Spleen (tissue), 11 donors: ENCODE results near the gene NFRKB. TPM values are rescaled to one million over a fixed set of nuclear protein-coding genes. Genes with fewer than 3 reads are reported as not detected.

Source experiments
- DNase-seq: peaks from one replicate; pipeline ENCODE4 v3.0.0-alpha.2; 2020
- H3K27ac ChIP-seq, 8 donors: fragments of 200-600 bp; sonication (generic) in 7 of 8; 1 replicate in 4 of 8; 2 replicates in 4 of 8; pipeline versions ENCODE4 v1.5.0 to v1.8.0; 2016 to 2021; ENCODE audit warnings: inconsistent platforms in 4 of 8, mild to moderate bottlenecking in 4 of 8, moderate library complexity in 1 of 8
- H3K27me3 ChIP-seq, 7 donors: fragments of 200-600 bp; sonication (generic) in 6 of 7; replicated peaks in 1 of 7; 1 replicate in 4 of 7; 2 replicates in 3 of 7; pipeline versions ENCODE4 v1.5.0 to v1.8.0; 2016 to 2021; ENCODE audit warnings: inconsistent platforms in 3 of 7, mild to moderate bottlenecking in 1 of 7
- H3K36me3 ChIP-seq, 6 donors: fragments of 200-600 bp; sonication (generic) in 5 of 6; 1 replicate in 4 of 6; 2 replicates in 2 of 6; pipeline versions ENCODE4 v1.5.0 to v1.8.0; 2016 to 2021; ENCODE audit warnings: inconsistent platforms in 2 of 6
- H3K4me1 ChIP-seq, 6 donors: fragments of 200-600 bp; sonication (generic) in 5 of 6; 1 replicate in 3 of 6; 2 replicates in 3 of 6; pipeline versions ENCODE4 v1.5.0 to v1.8.0; 2016 to 2021; ENCODE audit warnings: inconsistent platforms in 3 of 6
- H3K4me3 ChIP-seq, 8 donors: fragments of 200-600 bp; sonication (generic) in 7 of 8; 1 replicate in 4 of 8; 2 replicates in 4 of 8; pipeline versions ENCODE4 v1.5.0 to v1.8.0; 2016 to 2021; ENCODE audit warnings: inconsistent platforms in 4 of 8, mild to moderate bottlenecking in 4 of 8, moderate library complexity in 2 of 8
- H3K9me3 ChIP-seq, 8 donors: fragments of 200-600 bp; sonication (generic) in 7 of 8; 1 replicate in 4 of 8; 2 replicates in 4 of 8; pipeline versions ENCODE4 v1.5.0 to v1.8.0; 2016 to 2021; ENCODE audit warnings: inconsistent platforms in 4 of 8
- CTCF ChIP-seq, 11 experiments: fragments of 200-600 bp in 7 of 11; fragments of 450-650 bp in 4 of 11; sonication (generic) in 4 of 11; IDR thresholded peaks in 8 of 11; conservative IDR thresholded peaks in 3 of 11; 1 replicate in 7 of 11; 2 replicates in 4 of 11; pipeline versions ENCODE4 v1.4.0 to v1.8.0; 2016 to 2021; ENCODE audit warnings: antibody characterized with exemption in 11 of 11, inconsistent platforms in 4 of 11, mild to moderate bottlenecking in 1 of 11
- POLR2A ChIP-seq, 3 donors: fragments of 450-650 bp; IDR thresholded peaks; one replicate each; pipeline ENCODE4 v1.5.1; 2017; ENCODE audit warnings: antibody characterized with exemption in 3 of 3, mild to moderate bottlenecking in 1 of 3
- POLR2AphosphoS5 ChIP-seq, 3 donors: sonication (generic); formaldehyde crosslinking; IDR thresholded peaks; one replicate each; pipeline ENCODE4 v1.5.1; 2017; ENCODE audit warnings: antibody characterized with exemption in 3 of 3
- whole genome bisulfite sequencing, 5 donors: extraction: QIAGEN DNeasy Blood & Tissue Kit in 3 of 5; methylation state at CpG; one replicate each; pipeline versions ENCODE4 v1.1.5 to v1.1.7; 2013 to 2018; 5-methylcytosine and 5-hydroxymethylcytosine counted together
- intact Hi-C: fragments of 100-400 bp; cut with DNase I; formaldehyde crosslinking; loops from one replicate; pipeline ENCODE4 v1.15.0; 2023; ENCODE audit warnings: low total_unique reads
- polyA plus RNA-seq, 3 donors: library from polyadenylated mRNA; stranded (reverse); fragments of 200-250 nt; gene quantifications; one replicate each; pipeline ENCODE4 v1.2.1, GENCODE V29; 2013
- total RNA-seq, 7 donors: library from RNA; depleted of rRNA in 3 of 7; stranded (reverse); fragments of >200 nt in 3 of 7; fragmentation: NEBNext Ultra II Directional in 4 of 7; extraction: Animal tissue kit (Norgen Biotek cat#: 25700) in 4 of 7; gene quantifications; one replicate each; pipeline versions ENCODE4 v1.1.0 to v1.2.1, GENCODE V29; 2016 to 2021
- donor health status: healthy with polysubstance abuse.
- donor health status: DM: no; HTN: no; CAD: no; lungs with moderate emphysema.
- donor health status: DM: no; HTN: no; CAD: no.
- donor health status: Bipolar disorder and iron deficiency.
- donor health status: healthy.
- donor health status: DM: no; HTN: no; CAD: no.
- donor health status: DM: yes; HTN: yes; CAD: no.

The NFRKB gene
- total and polyA plus RNA-seq, 10 donors = 5.3 to 53.2 (median 27.6) TPM

GRCh38 chr11:129933262-129933661 lies 37.9 kb upstream of the NFRKB start:
- no peak overlapping the region for H3K4me3 ChIP-seq
- no peaks in the 10 kb centered on the region for H3K9me3 ChIP-seq
- no peak overlapping the region for H3K27ac ChIP-seq
- peaks cover 0 to 22% (median 0%) of the 10 kb centered on the region in 6 donors for H3K4me1 ChIP-seq
- intact Hi-C loops = no loop called here
- H3K27me3 ChIP-seq = no peaks in the 10 kb centered on the region
- DNase-seq = no peak
- peaks cover 0 to 68% (median 18%) of the 10 kb centered on the region in 6 donors for H3K36me3 ChIP-seq
- WGBS, 5 donors = 89 to 100% (median 94%) methylated on average over 1 of the region's 1 CpG
- TF ChIP-seq POLR2A (IDR thresholded peaks at IDR 0.05) (no peak), POLR2AphosphoS5 (IDR thresholded peaks at IDR 0.05) (no peak), CTCF (IDR thresholded peaks at IDR 0.05 in 8 of 11, conservative IDR thresholded peaks at IDR 0.05 in 3 of 11) (no peak)

- Histone ChIP-seq H3K9me3 (no peaks in the 10 kb centered on the region), H3K4me1 (peaks cover 0 to 22% (median 0%) of the 10 kb centered on the region in 6 donors), H3K36me3 (peaks cover 0 to 68% (median 18%) of the 10 kb centered on the region in 6 donors), H3K4me3 (no peak overlapping the region), H3K27me3 (no peaks in the 10 kb centered on the region), H3K27ac (no peak overlapping the region)
- WGBS, 5 donors = 95 to 97% (median 96%) methylated on average over 7 of the region's 7 CpGs
- TF ChIP-seq CTCF (IDR thresholded peaks at IDR 0.05 in 8 of 11, conservative IDR thresholded peaks at IDR 0.05 in 3 of 11) (no peak), POLR2A (IDR thresholded peaks at IDR 0.05) (no peak), POLR2AphosphoS5 (IDR thresholded peaks at IDR 0.05) (no peak)
- no peak for DNase-seq
- intact Hi-C loops = no loop called here
Observed at GRCh38 chr11:129932381-129933067, 37.1 kb upstream of the NFRKB start.

GRCh38 chr11:129930743-129931142 lies 35.4 kb upstream of the NFRKB start:
- WGBS, 5 donors = 51 to 95% (median 75%) methylated on average over 13 of the region's 13 CpGs
- DNase-seq = no peak
- peaks cover 0 to 22% (median 0%) of the 10 kb centered on the region in 6 donors for H3K4me1 ChIP-seq

GRCh38 chr11:129930296-129930695 lies 34.9 kb upstream of the NFRKB start:
- Histone ChIP-seq H3K36me3 (peaks cover 0 to 68% (median 18%) of the 10 kb centered on the region in 6 donors), H3K4me3 (no peak overlapping the region), H3K9me3 (no peaks in the 10 kb centered on the region), H3K27me3 (no peaks in the 10 kb centered on the region), H3K27ac (peak overlapping the region in 4 of 8 donors; percentile 28 to 46 (median 40)), H3K4me1 (peaks cover 0 to 22% (median 0%) of the 10 kb centered on the region in 6 donors)
- intact Hi-C loops = no loop called here
- no peak for TF ChIP-seq POLR2A (IDR thresholded peaks at IDR 0.05)
- TF ChIP-seq CTCF (IDR thresholded peaks at IDR 0.05 in 8 of 11, conservative IDR thresholded peaks at IDR 0.05 in 3 of 11) = no peak
- TF ChIP-seq POLR2AphosphoS5 (IDR thresholded peaks at IDR 0.05) = no peak
- WGBS, 5 donors = 68 to 96% (median 79%) methylated on average over 6 of the region's 6 CpGs
- no peak for DNase-seq

More at GRCh38 chr11:129930743-129931142, 35.4 kb upstream of the NFRKB start:
- intact Hi-C loops = no loop called here
- Histone ChIP-seq H3K27me3 (no peaks in the 10 kb centered on the region), H3K9me3 (no peaks in the 10 kb centered on the region), H3K36me3 (peaks cover 0 to 67% (median 18%) of the 10 kb centered on the region in 6 donors), H3K4me3 (no peak overlapping the region), H3K27ac (peak overlapping the region in 4 of 8 donors; percentile 28 to 46 (median 40))
- no peak for TF ChIP-seq POLR2A (IDR thresholded peaks at IDR 0.05)
